Measurements from ENCODE around the gene APC.
A peak's percentile ranks its signal among the peaks of the same experiment; 100 is the strongest.

The APC gene

GRCh38 chr5:112772124-112772523 is 34.4 kb downstream of the APC start (continued):
- TF ChIP-seq ZFP3 (CRISPR knock-in tag; IDR thresholded peaks at IDR 0.05): no peak
- TF ChIP-seq ZFP30 (CRISPR knock-in tag; IDR thresholded peaks at IDR 0.05): no peak
- TF ChIP-seq RARB (CRISPR knock-in tag; IDR thresholded peaks at IDR 0.05): no peak
- no peak for TF ChIP-seq TOX (CRISPR knock-in tag; IDR thresholded peaks at IDR 0.05; ENCODE audit: borderline replicate concordance)

- TF ChIP-seq TSHZ2 (CRISPR knock-in tag; IDR thresholded peaks at IDR 0.05) (no peak), GLIS3 (CRISPR knock-in tag; IDR thresholded peaks at IDR 0.05) (no peak), ZFP3 (CRISPR knock-in tag; IDR thresholded peaks at IDR 0.05) (0 out of 2 replicates have a peak, but pooled peaks have one; percentile 51)
- peak; percentile 34; the same call in 1 of the 3 replicates for ATAC-seq
Measured at GRCh38 chr5:112776301-112776856, 38.7 kb downstream of the APC start.

- TF ChIP-seq PATZ1 (CRISPR knock-in tag; IDR thresholded peaks at IDR 0.05; ENCODE audit: borderline replicate concordance) (no peak), ISL1 (CRISPR knock-in tag; IDR thresholded peaks at IDR 0.05) (0 out of 2 replicates have a peak, but pooled peaks have one; percentile 34), ZFP30 (CRISPR knock-in tag; IDR thresholded peaks at IDR 0.05) (peak; percentile 76)
- ATAC-seq: no peak
Measured at GRCh38 chr5:112779531-112779930, 41.8 kb downstream of the APC start.

GRCh38 chr5:112784726-112785125 is 47.0 kb downstream of the APC start:
- no peak for TF ChIP-seq CSDC2 (CRISPR knock-in tag; IDR thresholded peaks at IDR 0.05)
- no peak for TF ChIP-seq TOX (CRISPR knock-in tag; IDR thresholded peaks at IDR 0.05; ENCODE audit: borderline replicate concordance)
- TF ChIP-seq CREB5 (CRISPR knock-in tag; IDR thresholded peaks at IDR 0.05; ENCODE audit: low read depth): no peak
- TF ChIP-seq PPARA (CRISPR knock-in tag; IDR thresholded peaks at IDR 0.05; ENCODE audit: borderline replicate concordance): no peak
- TF ChIP-seq ESRRG (CRISPR knock-in tag; IDR thresholded peaks at IDR 0.05): no peak
- ATAC-seq: no peak

GRCh38 chr5:112787261-112787660 is 49.6 kb downstream of the APC start:
- ATAC-seq: no peak

GRCh38 chr5:112787896-112788295 is 50.2 kb downstream of the APC start:
- ATAC-seq: no peak
- TF ChIP-seq TSHZ2 (CRISPR knock-in tag; IDR thresholded peaks at IDR 0.05) (no peak), CREB5 (CRISPR knock-in tag; IDR thresholded peaks at IDR 0.05; ENCODE audit: low read depth) (no peak), ISL1 (CRISPR knock-in tag; IDR thresholded peaks at IDR 0.05) (no peak), PPARA (CRISPR knock-in tag; IDR thresholded peaks at IDR 0.05; ENCODE audit: borderline replicate concordance) (no peak), ZNF8 (CRISPR knock-in tag; IDR thresholded peaks at IDR 0.05) (no peak), ZNF70 (CRISPR knock-in tag; IDR thresholded peaks at IDR 0.05) (no peak), TOX (CRISPR knock-in tag; IDR thresholded peaks at IDR 0.05; ENCODE audit: borderline replicate concordance) (no peak), CSRNP3 (CRISPR knock-in tag; IDR thresholded peaks at IDR 0.05) (no peak), ESRRG (CRISPR knock-in tag; IDR thresholded peaks at IDR 0.05) (no peak), TCF4 (CRISPR knock-in tag; IDR thresholded peaks at IDR 0.05; ENCODE audit: borderline replicate concordance) (no peak), PATZ1 (CRISPR knock-in tag; IDR thresholded peaks at IDR 0.05; ENCODE audit: borderline replicate concordance) (no peak), OSR1 (CRISPR knock-in tag; IDR thresholded peaks at IDR 0.05) (no peak), GLIS3 (CRISPR knock-in tag; IDR thresholded peaks at IDR 0.05) (no peak)

More at GRCh38 chr5:112787261-112787660, 49.6 kb downstream of the APC start:
- TF ChIP-seq ARNTL (CRISPR knock-in tag; IDR thresholded peaks at IDR 0.05; ENCODE audit: borderline replicate concordance, low read depth) (no peak), ISL1 (CRISPR knock-in tag; IDR thresholded peaks at IDR 0.05) (0 out of 2 replicates have a peak, but pooled peaks have one; percentile 53)

All from SK-N-SH treated with all-trans-retinoic acid at 6 μM for 48 hours (cell line).